ENCODE results near the gene PTMA. TPM values are rescaled to one million over a fixed set of nuclear protein-coding genes. Genes with fewer than 3 reads are reported as not detected.

The PTMA gene
- total and polyA plus RNA-seq, 5 donors, result 231 to 480 (median 316) TPM

- DNase-seq (no peak), ATAC-seq (no peak)
- H3K27ac ChIP-seq (ENCODE audit: low read length), result peak overlapping the region; percentile 40
- no peaks in the 10 kb centered on the region for H3K4me1 ChIP-seq (ENCODE audit: control insufficient read depth, insufficient read depth, low read length)
- 74% methylated on average over 20 of the region's 20 CpGs for WGBS
- H3K9me3 ChIP-seq (ENCODE audit: control insufficient read depth, low read length), result no peaks in the 10 kb centered on the region
- no peaks in the 10 kb centered on the region for H3K27me3 ChIP-seq (ENCODE audit: control insufficient read depth, insufficient read depth)
- no peak overlapping the region for H3K4me3 ChIP-seq (ENCODE audit: low read length)
- intact Hi-C loops (cut with DNase I), result no loop called here
Observed at GRCh38 chr2:231685349-231686191, 22.8 kb upstream of the PTMA start.

- Histone ChIP-seq H3K27ac (ENCODE audit: low read length) (no peak overlapping the region), H3K4me1 (ENCODE audit: control insufficient read depth, insufficient read depth, low read length) (no peaks in the 10 kb centered on the region), H3K4me3 (ENCODE audit: low read length) (no peak overlapping the region), H3K9me3 (ENCODE audit: control insufficient read depth, low read length) (no peaks in the 10 kb centered on the region), H3K27me3 (ENCODE audit: control insufficient read depth, insufficient read depth) (no peaks in the 10 kb centered on the region)
- DNase-seq (no peak), ATAC-seq (no peak)
- intact Hi-C loops (cut with DNase I), result no loop called here
- 86% methylated on average over 11 of the region's 11 CpGs for WGBS
Observed at GRCh38 chr2:231686192-231687100, 21.9 kb upstream of the PTMA start.

GRCh38 chr2:231687133-231687852 lies 21.0 kb upstream of the PTMA start:
- DNase-seq, result peak; percentile 72 to 88 (median 81)
- Histone ChIP-seq H3K4me3 (ENCODE audit: low read length) (no peak overlapping the region), H3K4me1 (ENCODE audit: control insufficient read depth, insufficient read depth, low read length) (no peaks in the 10 kb centered on the region), H3K27me3 (ENCODE audit: control insufficient read depth, insufficient read depth) (no peaks in the 10 kb centered on the region), H3K9me3 (ENCODE audit: control insufficient read depth, low read length) (no peaks in the 10 kb centered on the region), H3K27ac (ENCODE audit: low read length) (no peak overlapping the region)
- ATAC-seq, result peak; percentile 40 to 79
- WGBS, result 38% methylated on average over 14 of the region's 14 CpGs
- intact Hi-C loops (cut with DNase I), result no loop called here

- 91% methylated on average over 4 of the region's 4 CpGs for WGBS
- intact Hi-C loops (cut with DNase I), result no loop called here
- ATAC-seq, result no peak
Observed at GRCh38 chr2:231687961-231688360, 20.4 kb upstream of the PTMA start.

GRCh38 chr2:231688719-231689118 lies 19.6 kb upstream of the PTMA start:
- H3K27ac ChIP-seq (ENCODE audit: low read length), result no peak overlapping the region
- ATAC-seq (no peak), DNase-seq (peak in 1 of 3 donors; percentile 41)
- no peaks in the 10 kb centered on the region for H3K27me3 ChIP-seq (ENCODE audit: control insufficient read depth, insufficient read depth)
- intact Hi-C loops (cut with DNase I), result no loop called here
- H3K4me1 ChIP-seq (ENCODE audit: control insufficient read depth, insufficient read depth, low read length), result no peaks in the 10 kb centered on the region
- H3K4me3 ChIP-seq (ENCODE audit: low read length), result no peak overlapping the region
- no peaks in the 10 kb centered on the region for H3K9me3 ChIP-seq (ENCODE audit: control insufficient read depth, low read length)
- WGBS, result 87% methylated on average over 17 of the region's 17 CpGs

More at GRCh38 chr2:231687961-231688360, 20.4 kb upstream of the PTMA start:
- peak in 1 of 3 donors; percentile 33 for DNase-seq
- Histone ChIP-seq H3K27me3 (ENCODE audit: control insufficient read depth, insufficient read depth) (no peaks in the 10 kb centered on the region), H3K4me1 (ENCODE audit: control insufficient read depth, insufficient read depth, low read length) (no peaks in the 10 kb centered on the region), H3K4me3 (ENCODE audit: low read length) (no peak overlapping the region), H3K9me3 (ENCODE audit: control insufficient read depth, low read length) (no peaks in the 10 kb centered on the region), H3K27ac (ENCODE audit: low read length) (no peak overlapping the region)

GRCh38 chr2:231689124-231689893 lies 19.0 kb upstream of the PTMA start:
- 78% methylated on average over 15 of the region's 15 CpGs for WGBS
- Histone ChIP-seq H3K4me1 (ENCODE audit: control insufficient read depth, insufficient read depth, low read length) (no peaks in the 10 kb centered on the region), H3K27ac (ENCODE audit: low read length) (no peak overlapping the region), H3K9me3 (ENCODE audit: control insufficient read depth, low read length) (no peaks in the 10 kb centered on the region), H3K27me3 (ENCODE audit: control insufficient read depth, insufficient read depth) (no peaks in the 10 kb centered on the region), H3K4me3 (ENCODE audit: low read length) (no peak overlapping the region)
- no peak for ATAC-seq
- intact Hi-C loops (cut with DNase I), result no loop called here
- DNase-seq, result no peak

DNA sequence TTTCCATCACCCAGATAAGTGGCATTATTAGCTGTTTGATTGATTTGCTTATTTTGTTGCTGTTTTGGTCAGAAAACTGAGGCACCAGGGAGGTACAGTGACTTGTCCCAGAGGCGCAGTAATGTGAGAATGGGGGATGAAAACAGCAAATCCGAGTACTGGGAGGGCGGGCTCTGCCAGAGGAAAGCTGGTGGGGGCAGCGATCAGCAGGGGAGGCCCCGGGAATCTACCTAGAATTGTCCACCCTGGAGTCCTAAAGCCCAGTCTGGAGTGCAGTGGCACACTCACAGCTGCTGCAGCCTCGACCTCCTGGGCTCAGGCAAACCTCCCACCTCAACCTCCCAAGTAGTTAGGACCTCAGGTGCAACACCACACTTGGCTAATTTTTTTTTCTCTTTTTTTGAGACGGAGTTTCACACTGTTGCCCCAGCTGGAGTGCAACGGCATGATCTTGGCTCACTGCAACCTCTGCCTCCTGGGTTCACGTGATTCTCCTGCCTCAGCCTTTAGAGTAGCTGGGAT lies 17.0 kb upstream of the PTMA start:
- intact Hi-C loops (cut with DNase I), result no loop called here
- 55% methylated on average over 9 of the region's 9 CpGs for WGBS
- no peak for ATAC-seq

GRCh38 chr2:231692847-231693246 lies 15.5 kb upstream of the PTMA start:
- intact Hi-C loops (cut with DNase I), result no loop called here
- no peak for ATAC-seq
- 95% methylated on average over 13 of the region's 13 CpGs for WGBS

More for the DNA sequence above, 17.0 kb upstream of the PTMA start:
- Histone ChIP-seq H3K27ac (ENCODE audit: low read length) (no peak overlapping the region), H3K27me3 (ENCODE audit: control insufficient read depth, insufficient read depth) (no peaks in the 10 kb centered on the region), H3K4me1 (ENCODE audit: control insufficient read depth, insufficient read depth, low read length) (no peaks in the 10 kb centered on the region), H3K9me3 (ENCODE audit: control insufficient read depth, low read length) (no peaks in the 10 kb centered on the region), H3K4me3 (ENCODE audit: low read length) (no peak overlapping the region)
- no peak for DNase-seq

DNA sequence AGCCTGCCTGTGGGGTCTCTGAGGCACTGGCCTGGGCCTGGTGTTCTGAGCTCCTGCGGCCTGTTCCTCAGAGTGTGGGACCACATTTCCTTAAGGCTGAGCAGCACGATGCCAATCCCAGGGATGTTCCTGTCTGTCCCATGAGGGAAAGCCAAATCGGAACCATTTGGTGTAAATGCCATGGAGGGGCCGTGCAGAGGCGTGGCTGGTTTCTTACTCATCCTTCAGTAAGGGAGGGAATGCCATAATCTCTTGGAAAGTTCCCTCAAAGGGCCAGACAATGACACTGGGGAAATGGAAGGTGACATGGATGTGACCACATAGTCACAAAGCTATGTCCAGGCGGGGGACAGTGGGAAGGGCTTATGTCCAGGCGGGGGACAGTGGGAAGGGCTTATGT lies 14.4 kb upstream of the PTMA start:
- no peak overlapping the region for H3K4me3 ChIP-seq (ENCODE audit: low read length)
- H3K27ac ChIP-seq (ENCODE audit: low read length), result no peak overlapping the region
- ATAC-seq (no peak), DNase-seq (no peak)
- WGBS, result 82% methylated on average over 7 of the region's 7 CpGs
- intact Hi-C loops (cut with DNase I), result no loop called here
- H3K27me3 ChIP-seq (ENCODE audit: control insufficient read depth, insufficient read depth), result no peaks in the 10 kb centered on the region
- no peaks in the 10 kb centered on the region for H3K9me3 ChIP-seq (ENCODE audit: control insufficient read depth, low read length)
- H3K4me1 ChIP-seq (ENCODE audit: control insufficient read depth, insufficient read depth, low read length), result no peaks in the 10 kb centered on the region

More at GRCh38 chr2:231692847-231693246, 15.5 kb upstream of the PTMA start:
- Histone ChIP-seq H3K9me3 (ENCODE audit: control insufficient read depth, low read length) (no peaks in the 10 kb centered on the region), H3K4me3 (ENCODE audit: low read length) (no peak overlapping the region), H3K27me3 (ENCODE audit: control insufficient read depth, insufficient read depth) (no peaks in the 10 kb centered on the region), H3K4me1 (ENCODE audit: control insufficient read depth, insufficient read depth, low read length) (no peaks in the 10 kb centered on the region), H3K27ac (ENCODE audit: low read length) (no peak overlapping the region)
- no peak for DNase-seq

DNA sequence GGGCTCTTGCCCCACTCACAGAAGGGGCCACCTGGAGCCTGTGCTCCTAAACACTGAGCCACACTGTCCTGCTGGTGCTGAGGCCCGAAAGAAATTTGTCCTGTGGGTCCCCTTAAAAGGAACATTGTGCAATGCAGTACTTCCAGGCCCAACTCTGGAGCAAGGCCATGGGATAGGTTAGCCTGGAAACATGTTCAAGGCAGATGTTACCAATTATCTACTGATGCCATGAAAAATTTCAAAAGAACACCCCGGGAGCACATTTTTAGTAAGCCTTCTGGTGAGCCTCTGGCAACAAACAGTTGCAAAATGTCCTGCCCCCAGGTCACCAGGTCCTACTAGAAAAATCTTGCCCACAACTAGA lies 12.3 kb upstream of the PTMA start:
- WGBS, result 66% methylated on average over 2 of the region's 2 CpGs
- intact Hi-C loops (cut with DNase I), result no loop called here
- ATAC-seq (no peak), DNase-seq (no peak)
- Histone ChIP-seq H3K9me3 (ENCODE audit: control insufficient read depth, low read length) (no peaks in the 10 kb centered on the region), H3K4me1 (ENCODE audit: control insufficient read depth, insufficient read depth, low read length) (no peaks in the 10 kb centered on the region), H3K4me3 (ENCODE audit: low read length) (no peak overlapping the region), H3K27ac (ENCODE audit: low read length) (no peak overlapping the region), H3K27me3 (ENCODE audit: control insufficient read depth, insufficient read depth) (no peaks in the 10 kb centered on the region)

Data from right cardiac atrium (tissue), 5 donors.